Kidney glomerular epithelial cell (primary cell): Measurements from ENCODE around the gene STARD3NL.
"Not testable (repeated sequence)": the region's sequence is repeated elsewhere in the genome, so short reads cannot be mapped to it uniquely, and the experiment has no call there.

Experiments used
- DNase-seq: peaks from one replicate; lab custom pipeline; 2025; lab: John Stamatoyannopoulos, UW

STARD3NL gene

GRCh38 chr7:38223306-38223705 lies 45.3 kb downstream of the STARD3NL start:
- no peak for DNase-seq

- DNase-seq: no peak
Measured at GRCh38 chr7:38224392-38224791, 46.3 kb downstream of the STARD3NL start.

- DNase-seq: peak; percentile 39
Measured at GRCh38 chr7:38229386-38229785, 51.3 kb downstream of the STARD3NL start.

- DNase-seq: peak; percentile 19
Measured at GRCh38 chr7:38229884-38230642, 52.0 kb downstream of the STARD3NL start.

GRCh38 chr7:38232502-38233366 lies 54.7 kb downstream of the STARD3NL start:
- DNase-seq: no peak

- DNase-seq: not testable (repeated sequence)
Measured at GRCh38 chr7:38234759-38235158, 56.7 kb downstream of the STARD3NL start.

GRCh38 chr7:38235606-38236005 lies 57.6 kb downstream of the STARD3NL start:
- DNase-seq: no peak

GRCh38 chr7:38239129-38239528 lies 61.1 kb downstream of the STARD3NL start:
- DNase-seq: not testable (repeated sequence)

- DNase-seq: no peak
Measured at GRCh38 chr7:38241071-38241470, 63.0 kb downstream of the STARD3NL start.

- DNase-seq: no peak
Measured at GRCh38 chr7:38242814-38243213, 64.8 kb downstream of the STARD3NL start.

GRCh38 chr7:38243345-38243744 lies 65.3 kb downstream of the STARD3NL start:
- not testable (repeated sequence) for DNase-seq

GRCh38 chr7:38244516-38244915 lies 66.5 kb downstream of the STARD3NL start:
- DNase-seq: no peak

GRCh38 chr7:38245409-38245977 lies 67.4 kb downstream of the STARD3NL start:
- no peak for DNase-seq

GRCh38 chr7:38248069-38248567 lies 70.1 kb downstream of the STARD3NL start:
- no peak for DNase-seq

- DNase-seq: not testable (repeated sequence)
Measured at GRCh38 chr7:38249849-38250248, 71.8 kb downstream of the STARD3NL start.

- DNase-seq: no peak
Measured at GRCh38 chr7:38257350-38257677, 79.3 kb downstream of the STARD3NL start.

- not testable (repeated sequence) for DNase-seq
Measured at GRCh38 chr7:38259157-38259556, 81.1 kb downstream of the STARD3NL start.

GRCh38 chr7:38261601-38262000 lies 83.6 kb downstream of the STARD3NL start:
- DNase-seq: not testable (repeated sequence)

- not testable (repeated sequence) for DNase-seq
Measured at GRCh38 chr7:38262026-38262425, 84.0 kb downstream of the STARD3NL start.

GRCh38 chr7:38262545-38262944 lies 84.5 kb downstream of the STARD3NL start:
- DNase-seq: no peak

- not testable (repeated sequence) for DNase-seq
Measured at GRCh38 chr7:38263274-38263673, 85.2 kb downstream of the STARD3NL start.

- DNase-seq: not testable (repeated sequence)
Measured at GRCh38 chr7:38264602-38265001, 86.6 kb downstream of the STARD3NL start.

GRCh38 chr7:38265958-38266357 lies 87.9 kb downstream of the STARD3NL start:
- not testable (repeated sequence) for DNase-seq
